Measurements from ENCODE around the gene SAMD3.
"Not testable (repeated sequence)": the region's sequence is repeated elsewhere in the genome, so short reads cannot be mapped to it uniquely, and the experiment has no call there.

The SAMD3 gene

DNA sequence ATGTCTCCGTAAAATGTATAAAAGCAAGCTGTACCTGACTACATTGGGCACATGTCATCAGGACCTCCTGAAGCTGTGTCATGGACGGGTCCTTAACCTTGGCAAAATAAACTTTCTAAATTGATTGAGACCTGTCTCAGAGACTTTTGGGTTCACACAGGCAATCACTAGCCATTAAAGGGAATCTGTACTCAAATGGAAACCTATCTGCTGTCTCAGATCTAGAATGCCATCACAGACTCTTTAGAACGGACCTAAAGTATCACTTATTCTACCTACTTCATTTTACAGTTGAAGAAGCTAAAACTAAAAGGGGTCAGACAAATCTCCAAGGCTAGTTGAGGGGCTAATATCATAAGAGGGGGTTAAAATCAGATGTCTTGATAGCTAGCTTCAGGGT lies 11.1 kb downstream of the SAMD3 start:
- DNase-seq (ENCODE audit: low read depth in 1 of 2, low spot score in 1 of 2): no peak

- no peak for DNase-seq (ENCODE audit: low read depth in 1 of 2, low spot score in 1 of 2)
Observed at GRCh38 chr6:130207979-130208649, 14.6 kb downstream of the SAMD3 start.

- DNase-seq (ENCODE audit: low read depth in 1 of 2, low spot score in 1 of 2): no peak
Observed at GRCh38 chr6:130206479-130206878, 16.3 kb downstream of the SAMD3 start.

DNA sequence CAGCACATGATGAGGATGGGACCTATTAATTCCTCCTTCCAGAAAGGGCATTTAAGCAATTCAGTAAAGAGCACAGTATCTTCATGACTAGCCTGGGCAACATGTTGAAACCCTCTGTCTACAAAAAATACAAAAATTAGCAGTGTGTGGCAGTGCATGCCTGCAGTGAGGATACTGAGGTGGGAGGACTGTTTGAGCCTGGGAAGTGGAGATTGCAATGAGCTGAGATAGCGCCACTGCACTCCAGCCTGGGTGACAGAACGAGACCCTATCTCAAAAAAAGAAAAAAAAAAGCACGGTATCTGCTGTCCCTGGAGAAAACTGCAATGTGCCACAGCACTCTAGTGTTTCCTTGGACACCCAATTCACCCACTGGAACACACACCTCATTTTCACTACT lies 18.4 kb downstream of the SAMD3 start:
- no peak for DNase-seq (ENCODE audit: low read depth in 1 of 2, low spot score in 1 of 2)

- no peak for DNase-seq (ENCODE audit: low read depth in 1 of 2, low spot score in 1 of 2)
Observed at GRCh38 chr6:130203370-130203769, 19.4 kb downstream of the SAMD3 start.

DNA sequence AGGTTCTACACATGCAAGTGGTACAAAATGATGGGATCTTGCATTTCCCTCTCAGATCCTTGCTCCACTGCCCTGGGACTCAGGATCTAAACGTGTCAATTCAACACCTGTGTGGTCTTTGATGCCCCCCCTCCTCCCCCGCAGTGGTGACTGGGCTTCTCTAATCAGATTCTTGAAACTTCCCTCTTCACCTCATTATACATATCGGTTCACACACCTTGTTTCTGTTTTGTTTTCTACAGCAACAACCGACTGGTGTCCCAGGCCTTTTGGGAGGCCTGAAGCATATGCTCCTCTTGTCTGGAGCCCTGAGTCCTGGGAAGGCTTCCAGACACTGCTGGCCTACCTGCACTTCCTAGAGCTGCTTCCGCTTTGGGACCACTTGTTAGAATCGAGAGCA lies 20.0 kb downstream of the SAMD3 start:
- DNase-seq (ENCODE audit: low read depth in 1 of 2, low spot score in 1 of 2): no peak

DNA sequence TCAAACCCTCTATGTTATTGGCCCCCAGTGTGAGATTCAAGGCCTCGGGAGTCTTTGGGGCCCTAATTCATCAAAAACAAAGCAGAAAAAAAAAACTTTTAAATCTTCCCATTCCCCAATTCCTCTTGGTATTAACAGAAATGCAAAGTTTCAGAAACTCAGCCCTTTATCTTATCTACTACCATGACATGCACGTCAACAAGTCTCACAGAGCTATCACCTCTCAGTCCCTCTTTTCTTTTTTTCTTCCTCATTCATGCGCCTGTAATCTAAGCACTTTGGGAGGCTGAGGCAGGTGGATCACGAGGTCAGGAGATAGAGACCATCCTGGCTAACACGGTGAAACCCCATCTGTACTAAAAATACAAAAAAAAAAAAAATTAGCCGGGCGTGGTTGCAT lies 22.7 kb downstream of the SAMD3 start:
- no peak for DNase-seq (ENCODE audit: low read depth in 1 of 2, low spot score in 1 of 2)

GRCh38 chr6:130198483-130199035 lies 24.2 kb downstream of the SAMD3 start:
- DNase-seq (ENCODE audit: low read depth in 1 of 2, low spot score in 1 of 2): no peak

GRCh38 chr6:130197816-130198482 lies 24.8 kb downstream of the SAMD3 start:
- DNase-seq (ENCODE audit: low read depth in 1 of 2, low spot score in 1 of 2): not testable (repeated sequence)

GRCh38 chr6:130194434-130194833 lies 28.3 kb downstream of the SAMD3 start:
- not testable (repeated sequence) for DNase-seq (ENCODE audit: low read depth in 1 of 2, low spot score in 1 of 2)

DNA sequence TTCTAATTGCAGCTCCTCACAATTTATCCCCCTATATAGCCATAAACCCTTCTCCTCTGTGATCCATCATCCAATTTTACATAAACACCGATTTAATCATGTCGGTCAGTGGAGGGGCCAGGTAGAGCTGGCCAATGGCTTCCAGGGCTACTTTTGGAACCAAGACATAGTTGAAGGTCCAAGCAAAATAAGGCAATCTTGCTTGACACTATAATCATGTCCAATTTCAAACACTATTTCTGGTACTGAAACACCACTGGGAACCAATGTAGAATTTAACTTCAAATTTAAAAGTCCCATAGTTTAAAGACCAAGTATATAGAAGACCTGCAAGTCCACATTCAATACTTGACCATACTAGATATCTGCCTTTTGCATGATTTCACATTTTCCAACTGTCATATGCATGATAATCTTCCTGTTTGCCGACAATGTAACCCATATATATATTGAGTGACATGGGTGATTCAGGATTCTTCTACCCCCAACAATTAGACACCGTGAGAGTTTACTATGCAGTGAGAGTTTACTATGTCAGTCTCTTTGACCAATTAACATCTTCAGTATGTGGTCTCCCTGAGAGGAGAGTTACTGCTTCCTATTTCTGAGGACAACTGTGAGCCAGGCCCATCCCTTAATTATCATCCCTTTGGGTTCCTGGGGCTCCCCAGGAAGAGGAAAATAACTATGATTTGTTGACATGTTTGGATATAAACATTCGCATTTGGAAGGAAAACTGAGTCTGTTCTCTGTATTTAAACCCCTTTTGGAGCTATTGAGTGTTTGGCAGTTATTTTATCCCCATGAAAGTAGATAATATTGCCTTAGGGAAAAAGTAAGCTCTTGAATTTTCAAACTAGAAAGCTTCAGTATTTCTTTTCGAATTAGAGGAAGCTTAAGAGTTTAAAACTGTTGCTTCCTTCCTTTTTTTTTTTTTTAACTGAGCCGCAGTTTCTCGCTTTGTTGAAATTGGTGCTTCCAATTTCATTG lies 31.8 kb downstream of the SAMD3 start:
- no peak for DNase-seq (ENCODE audit: low read depth in 1 of 2, low spot score in 1 of 2)

GRCh38 chr6:130189531-130190397 lies 33.0 kb downstream of the SAMD3 start:
- DNase-seq (ENCODE audit: low read depth in 1 of 2, low spot score in 1 of 2): no peak

- no peak for DNase-seq (ENCODE audit: low read depth in 1 of 2, low spot score in 1 of 2)
Observed at GRCh38 chr6:130188207-130188899, 34.4 kb downstream of the SAMD3 start.

DNA sequence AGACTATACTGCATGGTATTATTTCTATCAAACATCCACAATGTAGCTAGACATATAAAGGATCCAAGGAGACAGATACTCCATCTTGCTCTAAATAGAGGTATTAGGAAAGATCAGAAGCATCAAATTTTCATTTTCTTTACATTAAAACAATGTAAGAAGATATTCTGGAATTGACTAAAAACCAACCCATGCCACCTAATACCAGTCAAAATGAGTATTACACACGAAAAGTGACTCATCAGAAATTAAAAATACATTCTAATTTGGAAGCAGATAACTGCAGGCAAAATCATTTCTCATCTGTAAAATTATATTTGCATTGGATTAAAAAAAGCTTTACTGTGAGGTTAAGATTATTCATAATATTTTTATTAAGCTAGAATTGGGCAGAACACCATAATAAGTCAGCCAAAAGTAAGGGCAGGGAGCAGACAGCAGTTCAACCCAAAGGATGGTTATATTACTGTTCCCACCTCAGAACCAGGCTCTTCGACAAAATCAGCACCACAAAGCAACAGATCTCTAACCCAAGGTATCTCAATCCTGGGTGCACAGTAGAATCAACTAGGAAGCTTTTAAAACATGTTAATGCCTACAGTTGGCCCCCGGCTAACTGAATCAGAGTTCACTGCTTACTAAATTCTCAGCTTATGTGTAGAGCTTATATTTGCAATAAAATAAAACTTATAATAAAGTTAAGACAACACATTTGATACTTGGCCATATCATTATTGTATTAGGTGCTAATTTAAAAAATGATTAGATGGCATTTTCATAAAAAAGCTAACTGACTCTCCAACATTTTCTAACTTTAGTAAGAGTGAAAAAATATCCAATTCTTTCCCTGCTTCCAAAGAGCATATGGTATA lies 35.2 kb downstream of the SAMD3 start:
- DNase-seq (ENCODE audit: low read depth in 1 of 2, low spot score in 1 of 2): no peak

GRCh38 chr6:130185658-130186057 lies 37.1 kb downstream of the SAMD3 start:
- DNase-seq (ENCODE audit: low read depth in 1 of 2, low spot score in 1 of 2): no peak

DNA sequence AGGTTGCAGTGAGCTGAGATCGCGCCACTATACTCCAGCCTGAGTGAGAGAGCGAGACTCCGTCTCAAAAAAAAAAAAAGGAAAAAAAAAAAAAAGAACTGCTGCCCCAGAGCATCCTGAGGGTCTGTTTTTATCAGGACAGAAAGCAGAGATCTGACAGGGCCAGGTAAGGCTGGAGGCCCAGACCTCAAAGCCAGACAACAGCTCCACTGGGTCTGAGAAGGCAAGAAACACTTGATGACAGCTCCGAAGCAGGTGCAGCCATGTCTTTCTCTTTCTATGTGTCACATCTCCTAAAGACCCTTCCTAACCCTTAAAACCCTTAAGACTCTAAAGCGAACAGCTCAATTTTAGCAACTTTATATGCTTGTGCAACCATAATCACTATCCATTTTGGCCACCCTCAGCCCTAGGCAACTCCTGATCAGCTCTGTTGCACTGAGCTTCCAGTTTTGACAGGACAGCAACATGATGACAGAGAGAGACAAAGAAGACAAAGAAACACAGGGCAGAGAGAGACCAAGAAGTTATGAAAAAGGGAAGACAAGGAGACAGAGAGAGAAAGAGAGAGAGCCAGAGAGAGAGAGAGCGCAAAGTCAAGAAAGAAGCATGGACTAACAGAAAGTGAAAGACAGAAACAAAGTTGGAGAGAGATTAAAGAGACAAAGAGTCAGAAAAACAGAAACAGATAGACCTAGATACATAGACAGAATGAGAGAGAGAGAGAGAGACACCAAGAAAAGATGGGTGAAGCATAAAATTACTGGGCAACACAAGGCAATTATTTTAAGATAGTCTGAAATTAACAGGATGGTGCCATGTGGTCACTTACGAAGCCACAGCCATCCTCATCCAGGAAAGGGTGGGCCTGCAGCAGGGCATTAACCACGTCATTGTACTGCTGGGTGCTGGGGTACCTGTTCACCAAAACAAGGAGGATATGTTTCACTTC lies 39.2 kb downstream of the SAMD3 start:
- DNase-seq (ENCODE audit: low read depth in 1 of 2, low spot score in 1 of 2): no peak

GRCh38 chr6:130182466-130182865 lies 40.3 kb downstream of the SAMD3 start:
- DNase-seq (ENCODE audit: low read depth in 1 of 2, low spot score in 1 of 2): no peak

DNA sequence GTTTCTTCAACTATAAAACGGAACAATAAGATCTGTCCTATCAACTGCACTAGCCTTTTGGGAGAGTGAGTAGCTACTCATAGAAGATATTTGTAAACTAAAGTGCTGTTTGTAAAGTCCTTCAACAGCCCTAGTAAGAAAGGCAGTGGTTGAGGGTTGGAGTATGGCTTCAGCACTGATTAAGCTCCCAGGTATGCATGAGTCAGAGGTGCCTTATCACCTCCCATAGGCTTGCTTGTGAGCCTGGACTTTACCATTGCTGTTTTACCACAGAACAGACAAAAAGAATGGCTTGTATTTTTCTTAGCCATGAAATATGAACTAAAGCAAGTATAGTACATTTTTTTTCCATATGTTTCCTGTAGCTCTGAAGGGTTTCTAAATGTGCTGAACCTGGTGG lies 44.1 kb downstream of the SAMD3 start:
- DNase-seq (ENCODE audit: low read depth in 1 of 2, low spot score in 1 of 2): no peak
